K562 (cell line): ENCODE results near the gene SHANK3. TPM values are rescaled to one million over a fixed set of nuclear protein-coding genes. Genes with fewer than 3 reads are reported as not detected.

Source experiments
- ATAC-seq: fragments of 200-7000 bp; cut with Tn5 transposase; 3 replicates; pipeline ENCODE4 v1.9.1; 2020; ENCODE audit warnings: moderate library complexity
- BruUV-seq: library from RNA; stranded (reverse); fragments of 400-500 nt; replicated peaks from 2 replicates; lab custom pipeline; 2021; lab: Mats Ljungman, UMichigan
- CTCF ChIA-PET: fragments of 300-600 bp; formaldehyde crosslinking; extraction: SDS; loops from one replicate; lab custom pipeline; 2021; ENCODE audit warnings: low intra/inter-chr PET ratio; lab: Yijun Ruan, JAX
- POLR2A ChIA-PET: fragments of 300-600, 350-650 bp; sonication (Branson Sonifier 250); formaldehyde crosslinking; extraction: SDS; loops from one replicate; lab custom pipeline; 2021; ENCODE audit warnings: antibody characterized with exemption, inconsistent platforms; lab: Yijun Ruan, JAX
- DNase-seq, 4 experiments: peaks; one replicate each; pipeline versions ENCODE4 v3.0.0 to v3.0.0-alpha.2; 2011 to 2018; ENCODE audit warnings: low spot score in 3 of 4, mixed read lengths in 3 of 4; ENCODE audit errors: extremely low read depth in 1 of 4
- FAIRE-seq: peaks from 2 replicates; lab custom pipeline; 2011; peaks lifted over from hg19 to GRCh38; lab: Jason Lieb, UNC
- H2AFZ ChIP-seq: 2 replicates; pipeline ENCODE4 v1.6.0; 2011; ENCODE audit warnings: low read depth, low read length, control low read depth, inconsistent platforms
- H3K27ac ChIP-seq: fragments of 200-600 bp; 3 replicates; pipeline ENCODE4 v1.8.0; 2011; ENCODE audit warnings: low read depth, mild to moderate bottlenecking, control low read depth, inconsistent platforms, low read length, moderate library complexity, mixed read lengths; ENCODE audit errors: extremely low read depth
- H3K27me3 ChIP-seq, 2 experiments: fragments of 300-600 bp in 1 of 2; 2 replicates in 1 of 2; 3 replicates in 1 of 2; pipeline versions ENCODE4 v1.6.0 to v1.8.0; 2011; ENCODE audit warnings: inconsistent platforms in 2 of 2, low read length in 2 of 2, mild to moderate bottlenecking in 1 of 2, mixed read lengths in 1 of 2, moderate library complexity in 1 of 2; ENCODE audit not compliant: control insufficient read depth in 2 of 2, insufficient read depth in 2 of 2
- H3K36me3 ChIP-seq: fragments of 300-600 bp; 3 replicates; pipeline ENCODE4 v1.8.0; 2011; ENCODE audit warnings: mild to moderate bottlenecking, low read length, inconsistent platforms; ENCODE audit not compliant: control insufficient read depth, insufficient read depth
- H3K4me1 ChIP-seq, 2 experiments: fragments of 200-600 bp in 1 of 2; replicated peaks in 1 of 2; 2 replicates in 1 of 2; 3 replicates in 1 of 2; pipeline versions ENCODE4 v1.5.1 to v1.8.0; 2011; ENCODE audit warnings: inconsistent platforms in 2 of 2, low read length in 2 of 2, mild to moderate bottlenecking in 1 of 2, mixed read lengths in 1 of 2, moderate library complexity in 1 of 2; ENCODE audit not compliant: control insufficient read depth in 2 of 2, insufficient read depth in 2 of 2
- H3K4me2 ChIP-seq: 2 replicates; pipeline ENCODE4 v1.6.1; 2011; ENCODE audit warnings: low read length, control low read depth, inconsistent platforms, mixed read lengths; ENCODE audit not compliant: insufficient read depth
- H3K4me3 ChIP-seq: fragments of 200-600 bp; sonication (generic), shearing (Covaris generic); 2 replicates; pipeline ENCODE4 v1.5.1; 2016; ENCODE audit warnings: control low read depth, inconsistent platforms
- H3K79me2 ChIP-seq: fragments of 200-600 bp; 3 replicates; pipeline ENCODE4 v1.8.0; 2011; ENCODE audit warnings: low read length, inconsistent platforms; ENCODE audit not compliant: control insufficient read depth, insufficient read depth
- H3K9ac ChIP-seq, 2 experiments: 2 replicates each; pipeline versions ENCODE4 v1.6.0 to v1.6.1; 2011; ENCODE audit warnings: low read depth in 2 of 2, low read length in 2 of 2, control low read depth in 1 of 2, inconsistent platforms in 1 of 2, mild to moderate bottlenecking in 1 of 2, mixed read lengths in 1 of 2; ENCODE audit not compliant: insufficient read depth in 1 of 2
- H3K9me1 ChIP-seq: one replicate; pipeline ENCODE4 v1.6.0; 2011; ENCODE audit warnings: inconsistent platforms, mild to moderate bottlenecking, low read length, moderate library complexity; ENCODE audit not compliant: control insufficient read depth, insufficient read depth
- H3K9me3 ChIP-seq: replicated peaks from 2 replicates; pipeline ENCODE4 v1.5.1; 2011; ENCODE audit warnings: low read depth, low read length, inconsistent platforms; ENCODE audit not compliant: control insufficient read depth, insufficient read depth
- H4K20me1 ChIP-seq: replicated peaks from 2 replicates; pipeline ENCODE4 v1.6.1; 2011; ENCODE audit warnings: low read length, inconsistent platforms, mixed read lengths; ENCODE audit not compliant: control insufficient read depth, insufficient read depth
- FUS ChIP-seq: fragments of 200-400 bp; formaldehyde crosslinking; optimal IDR thresholded peaks from 2 replicates; pipeline ENCODE3; 2017; ENCODE audit warnings: low read depth, low read length
- HBP1 ChIP-seq: fragments of 450-650 bp; formaldehyde crosslinking; IDR thresholded peaks from 2 replicates; pipeline ENCODE4 v1.4.0; 2022; ENCODE audit warnings: missing genetic modification characterization
- NCOA2 ChIP-seq, 2 experiments: fragments of 450-650 bp; IDR thresholded peaks; 2 replicates each; pipeline ENCODE4 v1.6.1; 2018; ENCODE audit warnings: mild to moderate bottlenecking in 2 of 2, moderate library complexity in 1 of 2; ENCODE audit not compliant: partially characterized antibody in 2 of 2
- PHF20 ChIP-seq: fragments of 450-650 bp; IDR thresholded peaks from 2 replicates; pipeline ENCODE4 v1.6.1; 2018; ENCODE audit not compliant: partially characterized antibody
- PYGO2 ChIP-seq: fragments of 450-650 bp; IDR thresholded peaks from 2 replicates; pipeline ENCODE4 v1.6.1; 2016; ENCODE audit warnings: mild to moderate bottlenecking, missing genetic modification characterization, moderate library complexity, missing compliant biosample characterization
- RBM14 ChIP-seq: fragments of 200-400 bp; formaldehyde crosslinking; IDR thresholded peaks from 2 replicates; pipeline ENCODE4 v1.6.1; 2018; ENCODE audit warnings: low read depth, mild to moderate bottlenecking, low read length, moderate library complexity, borderline replicate concordance; ENCODE audit not compliant: insufficient read depth
- THAP12 ChIP-seq: fragments of 250-450 bp; sonication (Bioruptor Pico); IDR thresholded peaks from 2 replicates; pipeline ENCODE4 v1.9.0; 2021; ENCODE audit warnings: mild to moderate bottlenecking, inconsistent platforms
- THRA ChIP-seq: fragments of 450-650 bp; IDR thresholded peaks from 2 replicates; pipeline ENCODE4 v1.6.1; 2017; ENCODE audit warnings: mild to moderate bottlenecking, moderate library complexity
- WGBS: fragments of 100-300 bp; shearing (Covaris generic); methylation state at CpG from one replicate; pipeline ENCODE4 v1.1.6; 2016; ENCODE audit warnings: low coverage, mixed read lengths; ENCODE audit not compliant: insufficient coverage; ENCODE audit errors: missing lambda C conversion rate; 5-methylcytosine and 5-hydroxymethylcytosine counted together
- in situ Hi-C: fragments of 300-500 bp; cut with MboI; formaldehyde crosslinking; loops from 4 replicates; pipeline ENCODE4 v1.15.0; 2018; ENCODE audit warnings: inconsistent platforms, mixed read lengths
- intact Hi-C: fragments of 100-400 bp; cut with micrococcal nuclease; formaldehyde crosslinking; loops from 2 replicates; pipeline ENCODE4 v1.14.2; 2022
- polyA plus RNA-seq, 8 experiments: library from polyadenylated mRNA; depleted of rRNA in 4 of 8; stranded (reverse) in 5 of 8; unstranded in 3 of 8; fragments of >200 nt; fragmentation: Nextera tagmentation in 2 of 8; fragmentation: Illumina TruSeq in 1 of 8; extraction: Ambion mirVana in 2 of 8; extraction: Trizol in 1 of 8; gene quantifications; 2 replicates each; pipeline versions ENCODE4 v1.2.1 to v1.2.3, GENCODE V29; 2011 to 2014; ENCODE audit warnings: inconsistent platforms in 1 of 8, missing spikeins in 1 of 8
- total RNA-seq, 7 experiments: library from RNA; depleted of rRNA in 6 of 7; stranded (reverse); fragments of >200 nt in 6 of 7; fragmentation: Illumina TruSeq in 2 of 7; extraction: Trizol in 2 of 7; gene quantifications; 2 replicates each; pipeline versions ENCODE4 v1.2.1 to v1.2.3, GENCODE V29; 2011 to 2021; ENCODE audit warnings: low replicate concordance in 1 of 7

The SHANK3 gene
- total and polyA plus RNA-seq, 9 of the 15 experiments (the other 6 are each of a cell fraction or from before 2014, with no cell fraction given) = 0.01 to 0.07 (median 0.03) TPM; not detected in 6

- intact Hi-C loops (no loop called here), in situ Hi-C loops (no loop called here)
- Histone ChIP-seq H4K20me1 (peaks cover 7% of the 10 kb centered on the region; the same call in 1 of the 2 replicates), H3K9me1 (no peaks in the 10 kb centered on the region), H3K9me3 (no peaks in the 10 kb centered on the region), H3K79me2 (no peaks in the 10 kb centered on the region), H3K27me3 (peaks cover 3 to 57% of the 10 kb centered on the region in 2 experiments; a peak in 3 of 5 replicates), H3K4me3 (no peak overlapping the region), H3K4me2 (no peak overlapping the region), H3K4me1 (no peaks in the 10 kb centered on the region; a peak in 1 of 5 replicates), H3K36me3 (no peaks in the 10 kb centered on the region), H2AFZ (no peak overlapping the region), H3K27ac (no peak overlapping the region), H3K9ac (no peak overlapping the region)
- TF ChIP-seq PYGO2 (tag) = no peak
- no peak for TF ChIP-seq PHF20
- TF ChIP-seq FUS = no peak
- no peak for TF ChIP-seq NCOA2 (IDR thresholded peaks at IDR 0.05; ENCODE audit: partially characterized antibody in 2 of 2)
- TF ChIP-seq THRA = no peak
- no peak for TF ChIP-seq THAP12 (CRISPR knock-in tag)
- no peak for TF ChIP-seq HBP1 (CRISPR knock-in tag)
- no peak for TF ChIP-seq RBM14
- BruUV-seq = no TSS peak
- no peak for DNase-seq
- no peak; the same call in 2 of the 3 replicates for ATAC-seq
- POLR2A ChIA-PET = no interaction called here
- FAIRE-seq = no peak
- 1% methylated on average over 7 of the region's 7 CpGs for WGBS
- CTCF ChIA-PET = no interaction called here
Observed at GRCh38 chr22:50714150-50714549, 41.5 kb downstream of the SHANK3 start.
